ENCODE results near the gene TRIP10. TPM values are rescaled to one million over a fixed set of nuclear protein-coding genes. Genes with fewer than 3 reads are reported as not detected.

Gene TRIP10
- total and polyA plus RNA-seq, 2 of the 13 experiments (the other 11 are each of a cell fraction or from before 2014, with no cell fraction given), result 32.5 to 33.2 TPM

DNA sequence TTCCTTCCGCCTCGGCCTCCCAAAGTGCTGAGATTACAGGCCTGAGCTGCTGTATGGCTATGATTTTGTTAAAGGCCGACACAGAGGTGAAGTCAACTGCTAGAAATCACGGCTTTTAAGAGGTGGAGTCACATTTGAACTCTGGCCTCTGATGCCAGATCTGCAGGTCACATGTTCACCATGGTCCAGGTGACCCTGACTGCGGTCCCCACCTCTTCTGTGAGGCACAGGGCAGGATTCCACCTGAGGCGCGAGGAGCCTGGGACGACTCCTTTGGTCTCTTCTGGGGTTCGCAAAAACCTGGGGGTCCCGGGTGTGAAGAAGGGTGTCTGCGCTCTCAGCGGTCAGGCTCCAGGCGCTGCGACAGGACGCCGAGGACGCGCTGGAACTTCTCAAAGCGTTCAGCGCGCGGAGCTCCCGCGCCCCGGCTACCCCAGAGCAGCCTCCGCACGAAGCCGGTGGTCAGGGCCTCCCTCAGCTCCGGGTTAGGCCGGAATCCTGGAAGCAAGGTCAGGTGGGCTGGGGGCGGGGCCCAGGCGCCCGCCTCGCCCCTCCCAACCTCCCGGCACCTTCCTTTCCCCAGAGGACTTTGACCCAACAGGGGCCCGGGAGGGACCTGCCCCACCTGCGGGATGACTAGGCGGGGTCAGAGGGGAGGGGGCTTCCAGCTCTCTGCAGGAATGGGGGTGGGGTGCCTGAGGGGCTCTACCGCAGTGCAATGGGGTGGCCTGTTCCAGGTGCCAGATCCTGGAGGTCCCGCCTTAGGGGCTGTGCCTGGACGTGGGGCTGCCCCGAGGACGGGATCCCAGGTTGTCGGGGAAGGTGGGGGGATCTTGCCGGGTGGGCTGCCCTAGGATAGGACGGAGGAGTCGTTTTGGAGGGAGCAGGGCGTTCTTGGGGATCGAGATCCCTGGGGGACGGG is 13.0 kb downstream of the TRIP10 start (continued):
- TF ChIP-seq EED (CRISPR knock-in tag; IDR thresholded peaks at IDR 0.05) (no peak), ZSCAN9 (CRISPR knock-in tag; IDR thresholded peaks at IDR 0.05; ENCODE audit: borderline replicate concordance) (0 out of 2 replicates have a peak, but pooled peaks have one; percentile 68), SOX5 (CRISPR knock-in tag; IDR thresholded peaks at IDR 0.05; ENCODE audit: borderline replicate concordance) (peak; percentile 5), SP1 (IDR thresholded peaks at IDR 0.05) (no peak), SP1 (CRISPR knock-in tag; IDR thresholded peaks at IDR 0.05) (peak; percentile 14; the same call in 1 of the 2 replicates), ZNF101 (CRISPR knock-in tag; IDR thresholded peaks at IDR 0.05; ENCODE audit: borderline replicate concordance, low read depth) (no peak), TMF1 (CRISPR knock-in tag; IDR thresholded peaks at IDR 0.05; ENCODE audit: low read depth) (peak; percentile 41), FOSL2 (CRISPR knock-in tag; IDR thresholded peaks at IDR 0.05) (peak; percentile 59), ZNF33B (CRISPR knock-in tag; IDR thresholded peaks at IDR 0.05) (0 out of 2 replicates have a peak, but pooled peaks have one; percentile 38), NFRKB (IDR thresholded peaks at IDR 0.05) (no peak), NPAS2 (CRISPR knock-in tag; IDR thresholded peaks at IDR 0.05; ENCODE audit: borderline replicate concordance) (no peak), ZNF263 (CRISPR knock-in tag; IDR thresholded peaks at IDR 0.05) (peak; percentile 45; the same call in 1 of the 2 replicates)
- TF ChIP-seq, protein P1, sequence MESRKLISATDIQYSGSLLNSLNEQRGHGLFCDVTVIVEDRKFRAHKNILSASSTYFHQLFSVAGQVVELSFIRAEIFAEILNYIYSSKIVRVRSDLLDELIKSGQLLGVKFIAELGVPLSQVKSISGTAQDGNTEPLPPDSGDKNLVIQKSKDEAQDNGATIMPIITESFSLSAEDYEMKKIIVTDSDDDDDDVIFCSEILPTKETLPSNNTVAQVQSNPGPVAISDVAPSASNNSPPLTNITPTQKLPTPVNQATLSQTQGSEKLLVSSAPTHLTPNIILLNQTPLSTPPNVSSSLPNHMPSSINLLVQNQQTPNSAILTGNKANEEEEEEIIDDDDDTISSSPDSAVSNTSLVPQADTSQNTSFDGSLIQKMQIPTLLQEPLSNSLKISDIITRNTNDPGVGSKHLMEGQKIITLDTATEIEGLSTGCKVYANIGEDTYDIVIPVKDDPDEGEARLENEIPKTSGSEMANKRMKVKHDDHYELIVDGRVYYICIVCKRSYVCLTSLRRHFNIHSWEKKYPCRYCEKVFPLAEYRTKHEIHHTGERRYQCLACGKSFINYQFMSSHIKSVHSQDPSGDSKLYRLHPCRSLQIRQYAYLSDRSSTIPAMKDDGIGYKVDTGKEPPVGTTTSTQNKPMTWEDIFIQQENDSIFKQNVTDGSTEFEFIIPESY (CRISPR knock-in tag; IDR thresholded peaks at IDR 0.05), result no peak
- TF ChIP-seq, protein P2, sequence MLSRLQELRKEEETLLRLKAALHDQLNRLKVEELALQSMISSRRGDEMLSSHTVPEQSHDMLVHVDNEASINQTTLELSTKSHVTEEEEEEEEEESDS (CRISPR knock-in tag; IDR thresholded peaks at IDR 0.05; ENCODE audit: borderline replicate concordance), result no peak
- TF ChIP-seq, protein P3, sequence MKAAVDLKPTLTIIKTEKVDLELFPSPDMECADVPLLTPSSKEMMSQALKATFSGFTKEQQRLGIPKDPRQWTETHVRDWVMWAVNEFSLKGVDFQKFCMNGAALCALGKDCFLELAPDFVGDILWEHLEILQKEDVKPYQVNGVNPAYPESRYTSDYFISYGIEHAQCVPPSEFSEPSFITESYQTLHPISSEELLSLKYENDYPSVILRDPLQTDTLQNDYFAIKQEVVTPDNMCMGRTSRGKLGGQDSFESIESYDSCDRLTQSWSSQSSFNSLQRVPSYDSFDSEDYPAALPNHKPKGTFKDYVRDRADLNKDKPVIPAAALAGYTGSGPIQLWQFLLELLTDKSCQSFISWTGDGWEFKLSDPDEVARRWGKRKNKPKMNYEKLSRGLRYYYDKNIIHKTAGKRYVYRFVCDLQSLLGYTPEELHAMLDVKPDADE (CRISPR knock-in tag; IDR thresholded peaks at IDR 0.05), result no peak
- TF ChIP-seq, protein P4, sequence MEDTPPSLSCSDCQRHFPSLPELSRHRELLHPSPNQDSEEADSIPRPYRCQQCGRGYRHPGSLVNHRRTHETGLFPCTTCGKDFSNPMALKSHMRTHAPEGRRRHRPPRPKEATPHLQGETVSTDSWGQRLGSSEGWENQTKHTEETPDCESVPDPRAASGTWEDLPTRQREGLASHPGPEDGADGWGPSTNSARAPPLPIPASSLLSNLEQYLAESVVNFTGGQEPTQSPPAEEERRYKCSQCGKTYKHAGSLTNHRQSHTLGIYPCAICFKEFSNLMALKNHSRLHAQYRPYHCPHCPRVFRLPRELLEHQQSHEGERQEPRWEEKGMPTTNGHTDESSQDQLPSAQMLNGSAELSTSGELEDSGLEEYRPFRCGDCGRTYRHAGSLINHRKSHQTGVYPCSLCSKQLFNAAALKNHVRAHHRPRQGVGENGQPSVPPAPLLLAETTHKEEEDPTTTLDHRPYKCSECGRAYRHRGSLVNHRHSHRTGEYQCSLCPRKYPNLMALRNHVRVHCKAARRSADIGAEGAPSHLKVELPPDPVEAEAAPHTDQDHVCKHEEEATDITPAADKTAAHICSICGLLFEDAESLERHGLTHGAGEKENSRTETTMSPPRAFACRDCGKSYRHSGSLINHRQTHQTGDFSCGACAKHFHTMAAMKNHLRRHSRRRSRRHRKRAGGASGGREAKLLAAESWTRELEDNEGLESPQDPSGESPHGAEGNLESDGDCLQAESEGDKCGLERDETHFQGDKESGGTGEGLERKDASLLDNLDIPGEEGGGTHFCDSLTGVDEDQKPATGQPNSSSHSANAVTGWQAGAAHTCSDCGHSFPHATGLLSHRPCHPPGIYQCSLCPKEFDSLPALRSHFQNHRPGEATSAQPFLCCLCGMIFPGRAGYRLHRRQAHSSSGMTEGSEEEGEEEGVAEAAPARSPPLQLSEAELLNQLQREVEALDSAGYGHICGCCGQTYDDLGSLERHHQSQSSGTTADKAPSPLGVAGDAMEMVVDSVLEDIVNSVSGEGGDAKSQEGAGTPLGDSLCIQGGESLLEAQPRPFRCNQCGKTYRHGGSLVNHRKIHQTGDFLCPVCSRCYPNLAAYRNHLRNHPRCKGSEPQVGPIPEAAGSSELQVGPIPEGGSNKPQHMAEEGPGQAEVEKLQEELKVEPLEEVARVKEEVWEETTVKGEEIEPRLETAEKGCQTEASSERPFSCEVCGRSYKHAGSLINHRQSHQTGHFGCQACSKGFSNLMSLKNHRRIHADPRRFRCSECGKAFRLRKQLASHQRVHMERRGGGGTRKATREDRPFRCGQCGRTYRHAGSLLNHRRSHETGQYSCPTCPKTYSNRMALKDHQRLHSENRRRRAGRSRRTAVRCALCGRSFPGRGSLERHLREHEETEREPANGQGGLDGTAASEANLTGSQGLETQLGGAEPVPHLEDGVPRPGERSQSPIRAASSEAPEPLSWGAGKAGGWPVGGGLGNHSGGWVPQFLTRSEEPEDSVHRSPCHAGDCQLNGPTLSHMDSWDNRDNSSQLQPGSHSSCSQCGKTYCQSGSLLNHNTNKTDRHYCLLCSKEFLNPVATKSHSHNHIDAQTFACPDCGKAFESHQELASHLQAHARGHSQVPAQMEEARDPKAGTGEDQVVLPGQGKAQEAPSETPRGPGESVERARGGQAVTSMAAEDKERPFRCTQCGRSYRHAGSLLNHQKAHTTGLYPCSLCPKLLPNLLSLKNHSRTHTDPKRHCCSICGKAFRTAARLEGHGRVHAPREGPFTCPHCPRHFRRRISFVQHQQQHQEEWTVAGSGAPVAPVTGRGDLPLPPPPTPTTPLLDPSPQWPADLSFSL (CRISPR knock-in tag; IDR thresholded peaks at IDR 0.05), result no peak
- TF ChIP-seq, protein P5, sequence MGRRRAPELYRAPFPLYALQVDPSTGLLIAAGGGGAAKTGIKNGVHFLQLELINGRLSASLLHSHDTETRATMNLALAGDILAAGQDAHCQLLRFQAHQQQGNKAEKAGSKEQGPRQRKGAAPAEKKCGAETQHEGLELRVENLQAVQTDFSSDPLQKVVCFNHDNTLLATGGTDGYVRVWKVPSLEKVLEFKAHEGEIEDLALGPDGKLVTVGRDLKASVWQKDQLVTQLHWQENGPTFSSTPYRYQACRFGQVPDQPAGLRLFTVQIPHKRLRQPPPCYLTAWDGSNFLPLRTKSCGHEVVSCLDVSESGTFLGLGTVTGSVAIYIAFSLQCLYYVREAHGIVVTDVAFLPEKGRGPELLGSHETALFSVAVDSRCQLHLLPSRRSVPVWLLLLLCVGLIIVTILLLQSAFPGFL (CRISPR knock-in tag; IDR thresholded peaks at IDR 0.05), result no peak
- TF ChIP-seq, protein P6, sequence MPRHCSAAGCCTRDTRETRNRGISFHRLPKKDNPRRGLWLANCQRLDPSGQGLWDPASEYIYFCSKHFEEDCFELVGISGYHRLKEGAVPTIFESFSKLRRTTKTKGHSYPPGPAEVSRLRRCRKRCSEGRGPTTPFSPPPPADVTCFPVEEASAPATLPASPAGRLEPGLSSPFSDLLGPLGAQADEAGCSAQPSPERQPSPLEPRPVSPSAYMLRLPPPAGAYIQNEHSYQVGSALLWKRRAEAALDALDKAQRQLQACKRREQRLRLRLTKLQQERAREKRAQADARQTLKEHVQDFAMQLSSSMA (CRISPR knock-in tag; IDR thresholded peaks at IDR 0.05), result no peak; the same call in 1 of the 2 replicates

All from HepG2 (cell line).